K562 (cell line): ENCODE data around the gene STIL. TPM values are rescaled to one million over a fixed set of nuclear protein-coding genes. Genes with fewer than 3 reads are reported as not detected.
A peak's percentile ranks its signal among the peaks of the same experiment; 100 is the strongest.

Experiments
- ATF7 ChIP-seq: fragments of 450-650 bp; IDR thresholded peaks from 2 replicates; pipeline ENCODE4 v1.7.1; 2014; ENCODE audit warnings: mild to moderate bottlenecking, moderate library complexity
- BCOR ChIP-seq: fragments of 450-650 bp; IDR thresholded peaks from 2 replicates; pipeline ENCODE4 v1.6.1; 2016
- CHD1 ChIP-seq: fragments of 200-600 bp; sonication (generic); IDR thresholded peaks from one replicate; pipeline ENCODE4 v1.6.1; 2012; ENCODE audit warnings: mild to moderate bottlenecking, moderate library complexity, low read length, inconsistent platforms
- DPF2 ChIP-seq: fragments of 450-650 bp; IDR thresholded peaks from 2 replicates; pipeline ENCODE4 v1.6.1; 2016
- ETV1 ChIP-seq: fragments of 450-650 bp; conservative IDR thresholded peaks from 2 replicates; pipeline ENCODE4 v1.6.1; 2016; ENCODE audit warnings: missing genetic modification characterization, control low read depth, low read depth, missing compliant biosample characterization
- FOS ChIP-seq: IDR thresholded peaks from 3 replicates; pipeline ENCODE4 v1.6.1; 2011; ENCODE audit not compliant: insufficient read length; ENCODE audit errors: extremely low read depth
- HNRNPLL ChIP-seq: fragments of 200-400 bp; formaldehyde crosslinking; IDR thresholded peaks from 2 replicates; pipeline ENCODE4 v1.6.1; 2017; ENCODE audit warnings: low read length, low read depth, mild to moderate bottlenecking; ENCODE audit not compliant: poor library complexity, severe bottlenecking
- JUNB ChIP-seq: fragments of 450-650 bp; formaldehyde crosslinking; conservative IDR thresholded peaks from 2 replicates; pipeline ENCODE4 v1.4.0; 2020; ENCODE audit warnings: mild to moderate bottlenecking
- KAT8 ChIP-seq: fragments of 450-650 bp; IDR thresholded peaks from 2 replicates; pipeline ENCODE4 v1.6.1; 2016; ENCODE audit warnings: low read depth, mild to moderate bottlenecking
- MBD2 ChIP-seq: sonication (generic); IDR thresholded peaks from 2 replicates; pipeline ENCODE4 v1.6.1; 2016; ENCODE audit warnings: low read depth, borderline replicate concordance
- PHF21A ChIP-seq: fragments of 450-650 bp; IDR thresholded peaks from 2 replicates; pipeline ENCODE4 v1.6.1; 2017; ENCODE audit warnings: low read depth, borderline replicate concordance
- PYGO2 ChIP-seq: fragments of 450-650 bp; IDR thresholded peaks from 2 replicates; pipeline ENCODE4 v1.6.1; 2016; ENCODE audit warnings: mild to moderate bottlenecking, missing genetic modification characterization, moderate library complexity, missing compliant biosample characterization
- RB1 ChIP-seq: fragments of 450-650 bp; IDR thresholded peaks from 2 replicates; pipeline ENCODE4 v1.6.1; 2017; ENCODE audit warnings: low read depth, mild to moderate bottlenecking
- RBFOX2 ChIP-seq: fragments of 200-400 bp; formaldehyde crosslinking; IDR thresholded peaks from 2 replicates; pipeline ENCODE4 v1.6.1; 2017; ENCODE audit warnings: low read depth, mild to moderate bottlenecking, low read length, moderate library complexity
- SIN3A ChIP-seq, 2 experiments: fragments of 150-350 bp in 1 of 2; IDR thresholded peaks; 2 replicates each; pipeline ENCODE4 v1.6.1; 2011 to 2016; ENCODE audit warnings: borderline replicate concordance in 2 of 2, low read depth in 2 of 2, low read length in 2 of 2, mild to moderate bottlenecking in 2 of 2, moderate library complexity in 2 of 2; ENCODE audit not compliant: control insufficient read depth in 1 of 2
- SMAD4 ChIP-seq: fragments of 250-450 bp; sonication (Bioruptor Pico); conservative IDR thresholded peaks from 2 replicates; pipeline ENCODE4 v1.8.0; 2021; ENCODE audit warnings: inconsistent platforms, mild to moderate bottlenecking, moderate library complexity
- SRF ChIP-seq, 2 experiments: fragments of 250-450, 450-650 bp in 1 of 2; sonication (Bioruptor Pico) in 1 of 2; sonication (generic) in 1 of 2; formaldehyde crosslinking; IDR thresholded peaks; 2 replicates each; pipeline versions ENCODE4 v1.5.0 to v1.5.1; 2020 to 2022; ENCODE audit warnings: mild to moderate bottlenecking in 1 of 2, missing genetic modification reagents in 1 of 2
- TCF3 ChIP-seq: sonication (generic); formaldehyde crosslinking; IDR thresholded peaks from 2 replicates; pipeline ENCODE4 v1.4.0; 2020; ENCODE audit warnings: mild to moderate bottlenecking, missing genetic modification reagents
- THAP12 ChIP-seq: fragments of 250-450 bp; sonication (Bioruptor Pico); IDR thresholded peaks from 2 replicates; pipeline ENCODE4 v1.9.0; 2021; ENCODE audit warnings: mild to moderate bottlenecking, inconsistent platforms
- VEZF1 ChIP-seq: fragments of 200-800 bp; sonication (Bioruptor generic); IDR thresholded peaks from 2 replicates; pipeline ENCODE4 v1.6.1; 2017; ENCODE audit warnings: missing genetic modification characterization, missing compliant biosample characterization
- ZBTB17 ChIP-seq: fragments of 450-650 bp; formaldehyde crosslinking; IDR thresholded peaks from 2 replicates; pipeline ENCODE4 v1.4.0; 2020; ENCODE audit warnings: mild to moderate bottlenecking
- ZNF146 ChIP-seq: IDR thresholded peaks from one replicate; pipeline ENCODE4 v1.6.1; 2018; ENCODE audit warnings: missing compliant biosample characterization; ENCODE audit not compliant: unreplicated experiment
- ZNF253 ChIP-seq: fragments of 250-450 bp; sonication (Bioruptor Pico); conservative IDR thresholded peaks from 2 replicates; pipeline ENCODE4 v1.6.1; 2021; ENCODE audit warnings: mild to moderate bottlenecking
- polyA plus RNA-seq, 8 experiments: library from polyadenylated mRNA; depleted of rRNA in 4 of 8; stranded (reverse) in 5 of 8; unstranded in 3 of 8; fragments of >200 nt; fragmentation: Nextera tagmentation in 2 of 8; fragmentation: Illumina TruSeq in 1 of 8; extraction: Ambion mirVana in 2 of 8; extraction: Trizol in 1 of 8; gene quantifications; 2 replicates each; pipeline versions ENCODE4 v1.2.1 to v1.2.3, GENCODE V29; 2011 to 2014; ENCODE audit warnings: inconsistent platforms in 1 of 8, missing spikeins in 1 of 8
- total RNA-seq, 7 experiments: library from RNA; depleted of rRNA in 6 of 7; stranded (reverse); fragments of >200 nt in 6 of 7; fragmentation: Illumina TruSeq in 2 of 7; extraction: Trizol in 2 of 7; gene quantifications; 2 replicates each; pipeline versions ENCODE4 v1.2.1 to v1.2.3, GENCODE V29; 2011 to 2021; ENCODE audit warnings: low replicate concordance in 1 of 7

The STIL gene
- total and polyA plus RNA-seq, 9 of the 15 experiments (the other 6 are each of a cell fraction or from before 2014, with no cell fraction given) = 10.5 to 77.4 (median 39.6) TPM

GRCh38 chr1:47229031-47229885 lies 84.7 kb downstream of the STIL start (continued):
- peak; percentile 49; the same call in 1 of the 2 replicates for TF ChIP-seq THAP12
- TF ChIP-seq ETV1 (tag) = peak; percentile 6; the same call in 1 of the 2 replicates
- 0 out of 2 replicates have a peak, but pooled peaks have one; percentile 9 for TF ChIP-seq BCOR
- 0 out of 2 replicates have a peak, but pooled peaks have one; percentile 6 for TF ChIP-seq PYGO2 (tag)
- no peak for TF ChIP-seq KAT8
- TF ChIP-seq DPF2 = peak; percentile 44; the same call in 1 of the 2 replicates
- TF ChIP-seq RBFOX2 = peak; percentile 62
- TF ChIP-seq SIN3A (IDR thresholded peaks at IDR 0.05; ENCODE audit: borderline replicate concordance in 2 of 2, control insufficient read depth in 1 of 2, low read depth in 2 of 2, low read length in 2 of 2) = peak; percentile 12 to 57; a peak in 1 of 4 replicates
- no peak for TF ChIP-seq RB1
- TF ChIP-seq ZNF146 (CRISPR knock-in tag) = no peak
- peak; percentile 54 for TF ChIP-seq TCF3 (CRISPR knock-in tag)
- peak; percentile 82; the same call in 1 of the 2 replicates for TF ChIP-seq VEZF1 (CRISPR knock-in tag)
- 0 out of 2 replicates have a peak, but pooled peaks have one; percentile 12 for TF ChIP-seq PHF21A
- TF ChIP-seq MBD2 = 0 out of 2 replicates have a peak, but pooled peaks have one; percentile 32
- TF ChIP-seq CHD1 = peak; percentile 86
- TF ChIP-seq ZBTB17 (CRISPR knock-in tag) = 0 out of 2 replicates have a peak, but pooled peaks have one; percentile 34
- 0 out of 2 replicates have a peak, but pooled peaks have one; percentile 32 for TF ChIP-seq ATF7
- TF ChIP-seq FOS = no peak
- TF ChIP-seq SMAD4 (CRISPR knock-in tag) = peak; percentile 66
- TF ChIP-seq JUNB (CRISPR knock-in tag) = no peak
- TF ChIP-seq ZNF253 = no peak
- peak; percentile 50 for TF ChIP-seq HNRNPLL
- TF ChIP-seq SRF (CRISPR knock-in tag; IDR thresholded peaks at IDR 0.05) = 0 out of 4 replicates have a peak, but pooled peaks of 1 of the 2 experiments have one; percentile 2
